ENCODE results near the gene IER5L.
"Not testable (repeated sequence)": the region's sequence is repeated elsewhere in the genome, so short reads cannot be mapped to it uniquely, and the experiment has no call there.

The IER5L gene

DNA sequence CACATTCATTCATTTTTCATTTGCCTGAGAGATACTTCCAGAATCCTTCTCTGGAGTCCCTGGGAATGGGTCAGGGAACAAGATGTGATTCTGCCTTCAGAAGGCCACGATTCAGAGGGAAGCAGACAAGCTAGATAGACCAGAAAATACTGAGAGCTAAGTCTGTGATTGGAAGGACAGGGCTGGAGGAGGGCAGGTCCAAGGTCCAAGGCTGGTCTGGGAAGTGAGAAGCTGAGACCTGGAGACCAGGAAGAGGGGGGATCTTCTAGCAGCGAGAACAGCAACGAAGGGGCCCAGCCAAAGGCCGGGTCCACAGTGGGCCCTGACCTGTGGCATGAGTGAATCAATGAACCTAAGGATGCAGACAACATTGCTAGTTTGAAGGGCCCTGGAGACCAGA, 4.1 kb upstream of the IER5L start:
- DNase-seq (ENCODE audit: low read depth in 3 of 3, low spot score in 1 of 3), result no peak

DNA sequence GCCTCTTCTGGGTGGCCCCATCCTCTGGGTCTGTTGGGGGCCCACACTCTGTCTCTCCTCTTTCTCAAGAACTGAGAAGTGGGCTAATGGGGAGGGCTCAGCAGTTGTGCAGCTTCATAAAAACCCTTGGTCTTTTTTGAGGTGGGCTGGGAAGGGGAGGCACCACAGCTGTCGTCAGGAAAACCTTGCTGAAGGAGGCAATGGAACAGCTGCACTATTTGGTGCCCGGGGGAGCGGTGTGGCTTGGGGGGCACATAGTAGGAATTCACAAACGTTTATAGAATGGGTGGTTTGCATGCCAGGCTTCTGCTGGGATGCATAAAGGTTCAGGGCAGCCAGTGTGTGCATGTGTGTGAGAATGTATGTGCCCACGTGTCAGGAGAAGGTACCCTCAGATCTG, 3.2 kb upstream of the IER5L start:
- DNase-seq (ENCODE audit: low read depth in 3 of 3, low spot score in 1 of 3), result no peak

DNA sequence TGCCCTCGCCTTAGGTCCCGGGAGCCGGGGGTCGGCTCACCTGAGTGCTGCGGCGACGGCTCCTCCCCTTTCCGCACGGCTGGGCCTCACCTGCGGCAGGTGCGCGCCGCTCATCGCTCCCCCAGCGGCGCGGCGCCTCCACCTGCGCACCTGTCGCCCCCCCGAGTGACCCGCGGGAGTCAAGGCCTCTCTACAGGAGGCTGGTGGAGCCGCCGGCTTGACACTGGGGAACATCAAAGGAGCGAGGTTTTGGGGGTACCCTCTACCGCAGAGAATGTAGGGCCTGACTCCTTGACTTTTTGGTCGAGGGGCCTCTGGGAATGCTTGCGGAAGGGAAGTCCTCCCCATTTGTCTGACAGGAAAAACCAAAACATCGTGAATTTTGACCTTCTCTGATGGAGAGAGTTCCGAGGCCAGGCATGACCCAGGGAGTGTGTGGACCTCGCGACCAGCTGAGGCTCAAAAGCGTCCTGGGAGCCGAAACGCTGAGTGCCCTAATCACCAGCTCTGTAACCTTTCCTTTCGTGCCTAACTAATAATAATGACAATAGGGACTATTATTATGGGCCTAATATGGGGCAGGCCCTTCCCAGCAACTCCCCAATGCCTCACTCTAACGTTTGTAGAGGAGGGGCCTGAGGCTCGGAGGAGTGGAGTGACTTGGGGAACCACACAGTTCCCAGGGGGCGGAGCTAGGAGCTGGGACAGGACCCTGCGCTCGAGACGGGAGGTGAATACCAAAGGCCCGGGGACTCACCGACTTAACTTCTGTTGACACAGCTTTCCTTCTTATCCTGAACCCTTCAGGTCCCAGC, 714 bp upstream of the IER5L start:
- DNase-seq (ENCODE audit: low read depth in 3 of 3, low spot score in 1 of 3), result no peak

DNA sequence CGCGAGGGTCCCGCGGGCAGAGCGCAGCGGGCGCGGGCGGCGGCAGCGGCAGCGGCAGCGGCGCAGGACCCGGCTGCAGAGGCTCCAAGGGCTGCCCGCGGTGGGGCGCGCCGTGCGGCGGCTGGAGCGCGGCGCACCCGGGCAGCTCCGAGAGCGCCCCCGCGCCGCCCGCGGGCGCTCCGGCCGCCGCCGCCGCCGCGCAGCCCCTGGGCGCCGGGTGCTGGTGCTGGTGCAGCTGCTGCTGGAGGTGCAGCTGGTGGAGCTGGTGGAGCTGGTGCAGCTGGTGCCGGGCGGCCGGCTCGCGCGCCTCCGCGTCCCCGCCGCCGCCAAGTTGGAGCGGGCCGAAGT, 644 bp downstream of the IER5L start:
- DNase-seq (ENCODE audit: low read depth in 3 of 3, low spot score in 1 of 3), result no peak

DNA sequence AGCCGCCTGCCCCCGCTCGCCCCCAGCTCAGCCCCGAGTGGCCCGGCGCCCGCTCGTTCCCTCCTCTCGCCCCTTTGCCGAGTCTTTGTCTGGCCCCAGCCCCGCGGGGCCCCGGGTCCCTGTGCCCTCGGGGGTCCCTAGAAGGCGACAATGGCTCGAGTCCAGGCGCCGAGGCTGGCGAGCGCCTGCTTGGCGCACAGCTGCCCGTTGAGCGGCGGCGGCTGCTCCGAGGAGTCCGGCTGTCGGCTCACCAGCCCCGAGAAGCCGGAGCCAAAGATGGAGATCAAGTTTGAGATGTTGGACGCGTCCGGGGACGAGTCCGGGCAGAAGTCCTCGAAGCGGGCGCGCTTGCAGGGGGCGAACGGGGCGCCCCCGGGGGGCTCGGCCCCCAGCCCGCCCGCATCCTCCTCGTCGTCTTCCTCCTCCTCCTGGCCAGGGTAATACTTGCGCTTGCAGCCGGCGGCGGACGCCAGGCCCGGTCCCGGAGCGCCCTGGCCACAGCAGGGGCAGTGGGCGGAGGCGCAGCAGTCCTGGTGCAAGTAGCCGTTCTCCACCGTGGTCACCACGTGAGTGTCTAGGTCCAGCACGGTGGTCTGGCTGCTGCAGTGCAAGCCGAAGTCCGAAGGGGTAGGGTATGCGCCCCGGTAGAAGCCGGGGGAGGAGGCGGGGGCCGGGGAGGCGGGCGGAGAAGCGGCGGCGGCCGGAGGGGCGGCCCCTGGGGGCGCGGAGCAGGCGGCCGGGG, 1.2 kb downstream of the IER5L start:
- no peak for DNase-seq (ENCODE audit: low read depth in 3 of 3, low spot score in 1 of 3)

DNA sequence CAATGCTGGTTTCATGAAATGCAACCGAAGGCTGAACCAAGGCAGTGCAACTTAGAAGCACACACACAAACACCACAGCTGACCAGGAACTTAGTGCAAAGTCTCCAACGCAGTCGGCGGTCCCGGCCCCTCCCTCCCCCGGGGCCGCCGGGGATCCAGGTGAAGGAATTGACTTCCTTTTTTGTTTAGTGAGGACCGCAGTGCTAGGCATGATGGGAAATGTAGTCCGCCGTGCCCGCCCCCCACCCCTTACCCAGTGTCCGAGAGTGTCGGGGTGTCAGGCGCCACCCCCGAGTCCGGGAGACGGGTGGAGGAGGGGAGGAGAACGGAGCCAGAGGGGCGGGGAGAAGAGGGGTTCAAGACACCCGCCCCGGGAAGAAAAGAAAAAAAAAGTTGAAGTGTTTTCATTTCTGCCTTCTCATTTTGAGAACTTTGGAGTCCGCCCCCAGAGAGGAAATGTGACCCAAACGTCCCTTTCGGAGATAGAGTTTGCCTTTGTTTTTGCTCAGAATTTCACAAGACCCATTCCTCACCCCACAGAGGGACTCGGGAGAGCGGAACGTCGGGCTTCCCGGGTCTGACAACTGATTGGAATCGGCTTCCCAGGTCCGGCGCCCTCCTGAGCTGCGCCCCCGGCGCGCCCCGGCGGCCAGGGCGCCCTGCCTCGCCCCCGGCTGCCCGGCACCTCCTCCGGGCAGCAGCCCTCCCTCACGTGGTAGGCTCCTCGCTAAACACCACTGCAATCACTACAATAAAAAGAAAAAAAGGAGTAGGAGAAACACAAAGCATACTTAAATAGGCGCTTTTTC, 2.0 kb downstream of the IER5L start:
- no peak for DNase-seq (ENCODE audit: low read depth in 3 of 3, low spot score in 1 of 3)

DNA sequence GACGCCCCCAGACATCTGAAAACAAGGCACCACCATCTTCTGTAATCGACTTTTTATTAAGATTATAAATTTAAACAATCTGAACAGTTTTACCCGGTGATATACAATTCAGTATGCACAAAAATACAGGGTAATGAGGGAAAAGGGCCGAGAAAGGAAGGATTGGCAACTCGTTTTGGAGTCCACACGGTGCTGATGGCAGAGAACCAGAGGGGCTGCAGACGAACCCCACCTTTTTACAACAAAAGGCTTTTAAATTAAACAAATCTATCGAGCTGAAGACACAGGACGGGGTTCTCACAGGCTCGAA, 2.6 kb downstream of the IER5L start:
- DNase-seq (ENCODE audit: low read depth in 3 of 3, low spot score in 1 of 3), result no peak

DNA sequence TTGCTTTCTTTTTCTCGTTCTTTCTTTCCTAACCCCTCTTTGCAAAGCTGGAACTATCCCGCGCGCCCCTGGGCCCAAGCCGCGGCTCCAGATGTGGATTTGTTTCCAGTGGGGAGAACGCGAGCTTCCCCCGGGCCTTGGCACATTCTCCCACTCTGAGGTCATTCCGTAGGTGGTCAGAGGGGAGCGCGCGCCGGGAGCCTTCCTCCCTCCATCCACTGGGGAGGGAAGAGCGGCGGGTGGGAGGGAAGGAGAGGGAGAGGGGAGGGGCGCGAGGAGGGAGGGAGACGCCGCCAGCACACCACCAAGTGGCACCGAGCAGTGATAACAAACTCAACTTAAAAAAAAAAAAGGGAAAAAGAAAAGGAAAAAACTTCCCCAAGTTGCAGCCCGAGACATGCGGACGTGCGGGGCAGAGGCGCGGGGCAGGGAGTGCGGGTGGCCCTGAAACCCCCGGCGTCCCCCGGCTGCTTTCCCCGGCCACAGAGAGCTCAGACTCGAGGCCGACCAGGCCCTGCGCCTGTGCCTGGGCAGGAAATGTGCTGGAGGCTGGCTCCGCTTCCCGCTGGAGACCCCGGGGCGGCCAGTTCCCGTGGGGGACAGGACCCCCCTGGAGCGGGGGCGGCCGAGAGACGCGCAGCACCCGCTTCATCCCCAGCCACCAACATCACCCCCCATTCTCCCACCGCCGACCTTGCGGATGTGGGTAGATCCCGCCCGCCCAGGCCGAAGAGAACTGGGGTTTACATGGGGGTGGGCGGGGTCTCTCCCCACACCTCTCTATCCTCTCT, 3.1 kb downstream of the IER5L start:
- no peak for DNase-seq (ENCODE audit: low read depth in 3 of 3, low spot score in 1 of 3)

DNA sequence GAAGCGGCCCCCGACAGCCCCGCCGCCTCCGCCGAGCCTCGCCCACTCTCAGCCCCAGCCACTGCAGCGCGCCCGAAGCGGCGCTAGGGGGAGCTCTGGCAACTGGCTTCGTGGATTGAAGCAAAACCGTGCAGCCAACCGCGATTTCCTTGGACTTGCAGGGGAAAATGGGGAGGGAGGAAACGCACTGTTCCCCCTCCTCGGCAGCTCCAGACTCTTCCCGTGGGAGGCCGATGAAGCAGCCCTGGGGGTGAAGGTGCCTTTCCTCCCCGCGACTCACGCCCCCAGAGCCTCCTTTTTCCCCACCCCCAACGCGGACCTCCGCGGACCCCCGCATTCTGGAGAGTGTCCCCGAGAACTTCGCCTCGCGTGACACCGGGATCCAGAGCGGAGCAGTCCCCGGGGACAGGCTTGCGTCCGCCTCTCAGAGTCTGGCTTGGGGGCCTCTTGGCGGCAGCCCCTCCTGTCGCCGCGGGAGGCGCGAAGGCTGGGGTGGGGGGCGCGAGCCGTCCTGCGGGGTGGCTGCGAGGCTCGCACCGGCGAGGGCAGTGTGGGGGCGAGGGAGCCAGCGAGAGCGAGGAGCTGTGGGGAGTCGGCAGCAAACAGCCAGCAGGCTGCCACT, 3.8 kb downstream of the IER5L start:
- DNase-seq (ENCODE audit: low read depth in 3 of 3, low spot score in 1 of 3), result peak; percentile 32 to 73 (median 68)

DNA sequence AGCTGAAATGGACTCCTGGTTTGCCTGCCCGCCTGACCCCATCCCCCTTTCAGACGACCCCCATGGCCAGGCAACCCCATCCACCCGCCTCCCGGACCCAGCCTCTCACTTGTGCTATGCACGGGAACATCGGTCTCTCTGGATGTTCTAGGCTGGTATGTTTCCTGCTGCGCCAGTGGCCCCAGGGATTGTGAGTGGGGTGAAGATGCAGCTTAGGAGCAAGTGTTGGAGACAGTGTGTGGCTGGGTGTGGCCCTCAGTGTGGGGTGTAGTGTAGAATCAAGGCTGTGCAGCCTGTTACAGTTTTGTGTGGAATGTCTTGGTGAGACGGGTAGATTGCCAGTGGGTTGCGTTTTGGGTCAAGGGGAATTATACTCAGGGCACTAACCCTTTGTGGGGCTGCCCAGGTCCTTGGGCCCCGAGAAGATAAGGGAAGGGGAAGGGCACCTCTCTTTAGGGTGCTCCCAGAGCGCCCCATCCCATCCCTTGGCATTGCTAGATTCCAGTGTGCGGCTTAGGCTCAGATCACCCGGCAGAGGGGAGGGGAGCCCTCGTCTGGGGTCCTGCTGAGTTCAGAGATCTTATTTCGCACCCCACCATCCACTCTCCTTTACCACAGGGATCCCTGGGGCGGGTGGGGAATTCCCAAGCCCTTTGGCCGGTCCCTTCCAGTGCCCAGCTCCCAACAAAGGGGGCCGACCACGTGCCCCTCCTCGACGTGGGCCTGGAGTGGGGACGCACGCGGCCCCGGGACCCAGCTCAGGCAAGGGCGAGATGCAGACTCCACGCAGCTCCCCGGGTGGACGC, 4.6 kb downstream of the IER5L start:
- no peak for DNase-seq (ENCODE audit: low read depth in 3 of 3, low spot score in 1 of 3)

DNA sequence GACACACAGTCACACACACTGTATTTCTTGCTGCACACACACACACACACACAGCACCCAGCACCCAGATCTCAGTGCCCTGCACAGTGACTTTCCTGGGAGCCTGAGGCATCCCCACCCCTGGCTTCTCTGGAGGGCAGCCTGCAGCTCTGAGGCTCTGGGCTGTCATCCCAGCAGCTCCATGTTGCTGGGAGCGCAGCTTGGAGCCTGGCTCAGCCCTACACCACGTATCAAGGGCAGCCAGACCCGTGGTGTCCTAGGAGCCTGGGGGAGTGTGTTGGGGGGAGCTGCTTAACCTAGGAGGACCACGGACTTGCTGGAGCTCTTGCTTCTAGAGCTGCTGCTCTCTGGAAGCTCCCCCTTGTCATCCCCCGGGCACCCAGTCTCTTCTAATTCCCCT, 5.2 kb downstream of the IER5L start:
- no peak for DNase-seq (ENCODE audit: low read depth in 3 of 3, low spot score in 1 of 3)

DNA sequence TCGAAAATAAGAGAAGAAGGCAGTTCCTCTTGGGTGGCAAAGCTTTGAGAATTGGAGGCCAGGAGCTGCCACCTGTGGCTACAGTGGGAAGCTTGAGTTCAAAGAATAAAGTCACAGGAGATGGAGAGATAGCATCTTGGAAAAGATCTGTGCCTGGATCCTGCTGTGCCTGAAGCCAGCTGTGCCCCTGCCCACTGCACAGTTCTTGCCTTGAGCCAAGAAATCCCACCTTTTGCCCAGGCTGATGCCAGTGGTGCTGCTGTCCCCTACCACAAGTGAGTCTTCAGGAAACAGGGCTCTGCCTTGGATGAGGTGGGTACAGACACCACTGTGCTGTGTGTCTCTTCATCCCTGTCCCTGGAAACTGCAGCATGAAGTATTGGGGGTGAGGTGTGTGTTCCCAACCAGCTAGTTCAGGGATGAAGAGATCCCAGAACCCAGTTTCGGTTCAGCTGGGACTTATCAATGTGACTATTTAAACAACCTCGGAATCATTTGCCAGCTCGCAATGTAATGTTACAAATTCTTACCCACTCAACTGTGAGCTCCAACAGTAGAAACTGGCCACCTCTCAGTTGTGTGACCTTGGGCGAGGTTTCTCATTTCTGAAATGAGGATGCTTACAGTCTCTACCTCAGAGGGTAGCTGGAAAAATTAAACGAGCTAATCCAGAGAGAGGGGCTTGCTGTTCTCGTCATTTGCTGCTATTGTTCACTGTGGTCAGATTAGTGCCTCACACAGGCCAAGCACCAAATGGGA, 5.9 kb downstream of the IER5L start:
- DNase-seq (ENCODE audit: low read depth in 3 of 3, low spot score in 1 of 3), result no peak

DNA sequence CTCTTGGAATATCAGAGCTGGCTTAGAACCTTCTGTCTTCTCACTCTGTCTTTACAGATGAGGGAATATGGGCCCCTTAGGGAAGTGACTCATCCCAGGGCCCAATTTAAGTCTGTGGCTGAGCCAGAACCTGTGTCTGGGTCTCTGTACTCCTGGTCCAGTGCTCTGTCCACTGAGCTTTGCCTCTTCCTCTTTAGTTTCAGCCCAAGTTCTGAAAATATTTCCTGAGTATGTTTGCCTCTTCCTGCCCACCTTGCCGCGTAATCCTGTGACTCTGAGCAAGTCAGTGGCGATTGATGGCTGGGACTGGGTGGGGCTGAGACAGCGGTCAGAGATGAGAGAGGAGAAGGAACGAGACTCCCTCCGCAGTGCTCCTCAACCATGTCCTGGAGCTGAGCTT, 7.8 kb downstream of the IER5L start:
- no peak for DNase-seq (ENCODE audit: low read depth in 3 of 3, low spot score in 1 of 3)

DNA sequence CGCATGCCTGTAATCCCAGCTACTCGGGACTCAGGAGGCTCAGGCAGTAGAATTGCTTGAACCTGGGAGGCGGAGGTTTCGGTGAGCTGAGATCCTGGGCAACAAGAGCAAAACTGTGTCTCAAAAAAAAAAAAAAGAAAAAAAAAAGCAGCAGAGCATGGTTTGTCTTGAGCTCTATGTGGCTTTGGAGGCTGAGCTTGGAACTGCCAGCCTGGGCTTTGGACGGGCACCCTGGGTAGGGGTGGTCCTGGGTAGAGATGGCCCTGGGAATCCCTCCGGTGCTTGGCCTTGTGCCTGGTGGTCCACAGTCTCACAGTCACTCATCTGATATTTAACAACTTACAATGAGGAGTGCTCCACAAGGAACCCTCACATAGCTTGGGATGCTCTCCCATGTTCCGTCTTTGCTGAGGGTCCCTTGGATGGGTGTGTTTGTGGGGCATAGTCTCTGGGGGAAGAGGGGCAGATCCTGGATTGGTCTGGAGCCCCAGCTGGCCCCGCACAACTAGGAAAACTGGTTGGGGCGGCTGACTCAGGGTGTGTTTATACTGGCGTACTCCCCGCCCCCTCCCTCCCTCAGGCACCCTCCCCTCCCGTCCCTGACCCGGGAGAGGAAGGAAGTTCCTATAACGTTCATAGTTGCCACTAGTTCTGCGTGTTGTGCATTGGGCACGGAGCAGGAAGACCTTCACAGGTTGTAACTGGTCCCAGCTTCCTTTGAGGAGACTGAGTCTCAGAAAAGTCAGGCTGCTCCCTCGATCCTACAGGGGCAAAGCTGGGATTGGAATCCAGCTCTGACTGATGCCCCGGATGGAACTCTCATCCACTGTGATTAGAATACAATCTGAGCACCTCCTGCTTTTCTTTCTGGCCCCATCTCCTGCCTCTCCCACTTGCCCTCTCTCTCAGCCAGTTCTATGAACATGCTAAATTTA, 11.2 kb downstream of the IER5L start:
- no peak for DNase-seq (ENCODE audit: low read depth in 3 of 3, low spot score in 1 of 3)

DNA sequence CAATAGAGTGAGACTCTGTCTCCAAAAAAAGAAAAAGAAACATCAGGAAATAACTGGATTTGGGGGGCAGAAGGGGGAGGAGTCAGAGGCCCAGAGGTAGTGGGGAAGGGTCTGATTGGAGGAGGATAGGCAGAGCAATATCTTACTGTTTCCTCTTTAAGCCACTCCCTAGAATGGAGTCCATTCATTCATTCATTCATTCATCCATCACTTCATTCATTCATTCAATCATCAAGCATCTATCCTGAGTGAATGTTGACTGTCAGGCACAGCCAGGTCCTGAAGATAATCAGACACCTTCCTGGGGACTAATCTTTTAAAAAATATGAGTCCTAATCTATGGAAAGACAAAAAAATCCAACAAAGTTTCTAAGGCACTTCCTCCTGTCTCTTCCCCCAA, 12.9 kb downstream of the IER5L start:
- DNase-seq (ENCODE audit: low read depth in 3 of 3, low spot score in 1 of 3), result no peak

DNA sequence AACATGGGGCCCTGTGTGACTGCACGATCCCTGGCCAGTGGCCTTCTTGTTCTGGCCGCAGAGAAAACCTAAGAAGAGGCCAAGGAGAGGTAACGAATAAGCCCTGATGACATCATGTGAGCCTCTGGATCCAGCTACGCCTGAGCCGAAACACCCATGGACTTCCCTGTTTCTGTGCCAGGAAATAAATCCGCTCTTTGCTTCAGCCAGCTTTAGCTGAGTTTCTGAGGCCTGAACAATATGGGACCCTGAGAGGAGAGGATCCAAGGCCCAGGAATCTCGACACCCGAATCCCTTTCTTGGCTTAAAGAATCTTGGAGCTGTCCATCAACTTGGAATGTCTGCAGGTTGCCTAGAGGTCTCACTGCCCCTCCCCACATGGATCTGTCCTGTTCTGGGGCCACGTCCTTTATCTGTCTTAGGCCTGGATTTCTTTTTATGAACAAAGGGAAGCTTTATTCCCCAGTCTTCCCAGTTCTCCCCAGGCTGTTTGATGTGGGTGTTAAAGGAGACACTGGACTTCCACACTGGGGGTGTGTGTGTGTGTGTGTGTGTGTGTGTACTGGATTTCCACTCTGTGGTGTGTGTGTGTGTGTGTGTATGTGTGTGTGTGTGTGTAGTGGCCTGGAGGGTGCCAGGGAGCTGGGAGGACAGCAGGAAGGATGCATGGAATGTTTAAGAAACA, 13.7 kb downstream of the IER5L start:
- DNase-seq (ENCODE audit: low read depth in 3 of 3, low spot score in 1 of 3), result no peak

DNA sequence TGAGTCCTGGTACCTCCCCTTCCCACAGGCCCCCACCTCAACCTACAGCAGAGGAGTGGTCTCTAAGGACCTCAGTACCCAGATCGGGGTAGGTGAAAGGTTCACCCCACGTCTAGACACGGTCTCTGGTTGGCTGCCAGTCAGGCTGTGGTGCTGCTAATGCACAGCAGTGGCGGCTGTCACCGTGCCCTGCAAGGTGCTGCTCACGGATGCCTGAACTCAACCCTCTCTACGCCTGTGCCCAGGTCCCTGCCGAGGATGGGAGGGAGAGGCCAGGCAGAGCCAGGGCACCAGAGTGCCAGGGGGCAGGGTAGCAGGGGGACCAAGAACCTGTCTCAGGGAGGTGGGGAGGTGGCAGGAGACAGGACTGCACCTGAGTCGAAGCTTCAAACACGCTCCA, 14.3 kb downstream of the IER5L start:
- no peak for DNase-seq (ENCODE audit: low read depth in 3 of 3, low spot score in 1 of 3)

DNA sequence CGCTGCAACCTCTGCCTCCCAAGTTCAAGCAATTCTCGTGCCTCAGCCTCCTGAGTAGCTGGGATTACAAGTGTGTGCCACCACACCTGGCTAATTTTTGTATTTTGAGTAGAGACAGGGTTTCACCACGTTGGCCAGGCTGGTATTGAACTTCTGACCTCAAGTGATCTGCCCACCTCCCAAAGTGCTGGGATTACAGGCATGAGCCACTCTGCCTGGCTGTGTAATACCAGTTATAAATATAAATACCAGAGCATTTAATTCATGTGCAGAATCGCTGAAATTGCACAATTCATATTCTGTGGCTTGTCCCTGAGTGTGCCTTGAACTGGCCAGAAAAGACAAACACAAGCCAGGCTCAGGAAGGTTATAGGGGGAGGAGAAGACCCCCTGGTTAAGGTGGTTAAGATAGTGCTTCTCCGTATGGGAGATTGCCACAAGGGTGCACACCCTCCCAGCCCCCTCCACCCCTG, 14.8 kb downstream of the IER5L start:
- not testable (repeated sequence) for DNase-seq (ENCODE audit: low read depth in 3 of 3, low spot score in 1 of 3)
